ENCODE results near the gene PDE11A. TPM values are rescaled to one million over a fixed set of nuclear protein-coding genes. Genes with fewer than 3 reads are reported as not detected.

Gene PDE11A
- polyA plus RNA-seq, 6 donors from 2014 or later, result not detected

- H3K9me3 Mint-ChIP-seq, result no peaks in the 10 kb centered on the region
- H3K4me3 Mint-ChIP-seq, result no peak overlapping the region
- H3K36me3 Mint-ChIP-seq, result no peaks in the 10 kb centered on the region
- DNase-seq (no peak), ATAC-seq (ENCODE audit: low read depth in 2 of 2) (no peak)
- no peaks in the 10 kb centered on the region for H3K4me1 Mint-ChIP-seq
- no peak overlapping the region for H3K27ac Mint-ChIP-seq
- H3K27me3 Mint-ChIP-seq, result peaks cover 0 to 16% (median 0%) of the 10 kb centered on the region in 3 donors
Measured at GRCh38 chr2:177678939-177679338, 393.6 kb downstream of the PDE11A start.

- H3K4me3 Mint-ChIP-seq, result no peak overlapping the region
- peaks cover 0 to 3% (median 0%) of the 10 kb centered on the region in 7 donors for H3K9me3 Mint-ChIP-seq
- H3K36me3 Mint-ChIP-seq, result no peaks in the 10 kb centered on the region
- H3K27me3 Mint-ChIP-seq, result peaks cover 0 to 20% (median 0%) of the 10 kb centered on the region in 3 donors
- ATAC-seq (ENCODE audit: low read depth in 2 of 2), result no peak
- no peak overlapping the region for H3K27ac Mint-ChIP-seq
- DNase-seq, result no peak
- H3K4me1 Mint-ChIP-seq, result no peaks in the 10 kb centered on the region
Measured at GRCh38 chr2:177676636-177677035, 395.9 kb downstream of the PDE11A start.

DNA sequence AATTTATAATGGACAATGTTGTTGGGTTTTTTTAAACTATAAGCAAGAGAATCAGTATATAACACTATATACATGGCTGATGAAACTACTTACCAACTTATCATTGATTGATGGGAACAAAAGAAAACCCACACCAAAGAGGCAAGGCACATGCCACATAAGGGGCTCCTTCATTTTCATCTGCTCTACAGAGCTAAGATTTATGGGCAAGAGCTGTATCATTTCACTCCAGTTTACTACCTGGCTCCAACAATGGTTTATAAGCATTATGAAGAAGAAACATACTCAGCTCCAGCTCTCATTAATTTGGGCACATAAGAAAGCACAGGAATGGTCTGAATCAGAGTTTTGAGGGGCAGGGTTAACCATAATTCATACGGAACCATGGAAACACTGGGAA, 396.8 kb downstream of the PDE11A start:
- Mint-ChIP-seq H3K4me1 (no peaks in the 10 kb centered on the region), H3K27ac (no peak overlapping the region), H3K9me3 (peaks cover 0 to 3% (median 0%) of the 10 kb centered on the region in 7 donors), H3K27me3 (peaks cover 0 to 20% (median 0%) of the 10 kb centered on the region in 3 donors), H3K36me3 (no peaks in the 10 kb centered on the region), H3K4me3 (no peak overlapping the region)
- DNase-seq, result no peak
- no peak for ATAC-seq (ENCODE audit: low read depth in 2 of 2)

GRCh38 chr2:177675350-177675821, 397.2 kb downstream of the PDE11A start:
- peaks cover 0 to 20% (median 0%) of the 10 kb centered on the region in 3 donors for H3K27me3 Mint-ChIP-seq
- H3K9me3 Mint-ChIP-seq, result peaks cover 0 to 3% (median 0%) of the 10 kb centered on the region in 7 donors
- H3K27ac Mint-ChIP-seq, result no peak overlapping the region
- H3K36me3 Mint-ChIP-seq, result no peaks in the 10 kb centered on the region
- ATAC-seq (ENCODE audit: low read depth in 2 of 2) (no peak), DNase-seq (no peak)
- H3K4me1 Mint-ChIP-seq, result no peaks in the 10 kb centered on the region
- no peak overlapping the region for H3K4me3 Mint-ChIP-seq

DNA sequence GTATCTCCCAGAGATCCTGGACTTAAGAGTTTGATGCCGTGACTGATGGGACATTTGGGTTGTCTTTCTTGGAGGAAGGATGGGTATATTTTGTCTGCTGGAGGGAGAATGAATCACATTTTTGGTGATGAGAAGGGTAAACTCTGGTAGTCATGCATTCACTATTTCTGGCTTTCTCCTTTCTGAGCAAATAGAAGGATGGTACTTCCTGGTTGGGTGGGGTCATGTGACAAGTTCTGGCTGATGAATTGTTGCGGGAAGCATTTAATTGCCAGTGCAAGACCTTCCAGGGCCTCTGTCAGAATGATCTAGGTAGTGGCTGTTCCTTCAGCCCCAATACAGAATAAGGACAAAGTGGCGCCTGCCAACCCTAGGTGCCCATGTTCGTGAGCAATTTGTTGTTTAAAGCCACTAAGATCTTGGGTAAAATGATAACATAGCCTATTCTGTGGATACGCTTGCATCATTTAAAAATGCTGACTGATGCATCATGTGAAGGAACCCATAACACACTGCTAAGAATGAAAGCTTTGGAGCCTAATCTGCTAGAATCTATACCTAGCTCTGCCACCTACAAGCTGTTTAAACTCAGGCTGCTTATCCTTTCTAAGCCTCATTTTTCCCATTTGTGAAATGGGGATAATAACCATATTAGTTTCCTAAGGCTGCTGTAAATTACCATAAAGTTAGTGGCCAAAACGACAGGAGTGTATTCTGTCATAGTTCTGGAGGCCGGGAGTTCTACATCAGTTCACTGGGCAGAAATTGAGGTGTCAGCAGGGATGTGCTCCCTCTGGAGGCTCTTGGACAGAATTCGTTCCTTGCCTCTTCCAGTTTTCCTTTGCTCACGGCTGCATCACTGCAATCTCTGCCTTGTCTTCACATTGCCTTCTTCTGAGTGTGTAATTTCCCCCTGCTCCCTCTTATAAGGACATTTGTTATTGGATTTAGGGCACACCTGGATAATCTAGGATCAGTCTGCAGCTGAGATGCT, 398.7 kb downstream of the PDE11A start:
- Mint-ChIP-seq H3K9me3 (peaks cover 0 to 3% (median 0%) of the 10 kb centered on the region in 7 donors), H3K4me3 (no peak overlapping the region), H3K27ac (no peak overlapping the region), H3K36me3 (no peaks in the 10 kb centered on the region), H3K4me1 (no peaks in the 10 kb centered on the region), H3K27me3 (peaks cover 0 to 20% (median 0%) of the 10 kb centered on the region in 3 donors)
- ATAC-seq (ENCODE audit: low read depth in 2 of 2), result no peak
- no peak for DNase-seq

GRCh38 chr2:177671662-177672061, 400.9 kb downstream of the PDE11A start:
- Mint-ChIP-seq H3K27me3 (peaks cover 0 to 15% (median 0%) of the 10 kb centered on the region in 3 donors), H3K4me3 (no peak overlapping the region), H3K9me3 (peaks cover 0 to 3% (median 0%) of the 10 kb centered on the region in 7 donors), H3K4me1 (no peaks in the 10 kb centered on the region), H3K36me3 (no peaks in the 10 kb centered on the region), H3K27ac (no peak overlapping the region)
- DNase-seq (no peak), ATAC-seq (ENCODE audit: low read depth in 2 of 2) (no peak)

GRCh38 chr2:177670791-177671535, 401.6 kb downstream of the PDE11A start:
- Mint-ChIP-seq H3K4me1 (no peaks in the 10 kb centered on the region), H3K4me3 (no peak overlapping the region), H3K27me3 (peaks cover 0 to 13% (median 0%) of the 10 kb centered on the region in 3 donors), H3K9me3 (peaks cover 0 to 3% (median 0%) of the 10 kb centered on the region in 7 donors), H3K27ac (peak overlapping the region in 1 of 6 donors; percentile 42), H3K36me3 (no peaks in the 10 kb centered on the region)
- DNase-seq (no peak), ATAC-seq (ENCODE audit: low read depth in 2 of 2) (no peak)

DNA sequence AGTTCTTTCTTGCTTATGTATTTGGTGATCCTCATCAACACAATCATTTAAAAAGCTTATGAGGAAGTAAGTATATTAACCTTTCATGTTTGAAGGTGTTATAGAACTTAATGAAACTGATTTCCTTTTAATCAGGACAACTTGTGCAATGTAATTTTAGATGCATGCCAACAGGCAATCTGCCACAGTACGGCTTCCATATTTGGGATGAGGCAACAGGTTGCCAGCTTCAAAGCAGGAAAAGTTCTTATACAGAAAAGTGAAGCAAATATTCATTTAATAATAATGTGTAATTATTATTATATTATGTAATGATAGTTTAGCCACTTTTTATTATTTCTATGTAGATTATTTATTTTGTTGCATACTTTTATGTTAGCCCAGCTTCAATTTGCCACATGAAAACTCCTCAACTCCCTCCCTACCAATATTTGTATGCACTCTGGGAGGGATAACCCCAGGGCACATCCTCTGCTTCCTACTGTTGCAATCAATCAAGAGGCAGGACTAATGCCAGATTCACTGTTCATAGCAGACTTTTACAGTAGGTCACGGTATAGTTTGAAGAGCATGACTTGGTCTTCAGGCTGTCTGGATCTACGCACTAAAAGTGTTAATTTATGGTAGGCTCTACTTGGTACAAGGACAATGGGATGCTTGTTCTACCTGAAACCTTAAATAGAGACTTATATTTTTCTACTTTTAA, 402.8 kb downstream of the PDE11A start:
- Mint-ChIP-seq H3K4me3 (no peak overlapping the region), H3K36me3 (no peaks in the 10 kb centered on the region), H3K4me1 (no peaks in the 10 kb centered on the region), H3K27ac (no peak overlapping the region), H3K9me3 (peaks cover 0 to 3% (median 0%) of the 10 kb centered on the region in 7 donors), H3K27me3 (peaks cover 0 to 7% (median 0%) of the 10 kb centered on the region in 3 donors)
- no peak for DNase-seq
- ATAC-seq (ENCODE audit: low read depth in 2 of 2), result no peak

DNA sequence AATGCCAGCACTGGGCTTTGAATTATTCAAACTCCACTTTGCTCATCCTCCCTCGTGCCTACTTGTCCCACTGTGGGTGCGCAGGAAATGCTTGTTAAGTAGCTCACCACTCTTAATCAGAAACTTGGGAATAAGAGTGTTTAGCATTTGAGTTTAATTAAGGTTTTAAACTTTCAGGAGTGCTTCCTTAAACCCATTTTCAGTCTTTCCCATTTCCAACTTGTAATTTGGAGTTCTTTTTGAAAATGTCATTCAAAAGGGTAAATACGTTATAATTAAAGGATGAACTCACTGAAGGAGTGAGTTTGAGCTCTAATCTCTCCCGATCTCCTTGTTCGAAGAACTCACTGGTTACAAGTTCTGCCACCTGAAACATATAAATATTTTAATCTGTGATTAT, 403.4 kb downstream of the PDE11A start:
- peaks cover 0 to 3% (median 0%) of the 10 kb centered on the region in 7 donors for H3K9me3 Mint-ChIP-seq
- ATAC-seq (ENCODE audit: low read depth in 2 of 2), result no peak

DNA sequence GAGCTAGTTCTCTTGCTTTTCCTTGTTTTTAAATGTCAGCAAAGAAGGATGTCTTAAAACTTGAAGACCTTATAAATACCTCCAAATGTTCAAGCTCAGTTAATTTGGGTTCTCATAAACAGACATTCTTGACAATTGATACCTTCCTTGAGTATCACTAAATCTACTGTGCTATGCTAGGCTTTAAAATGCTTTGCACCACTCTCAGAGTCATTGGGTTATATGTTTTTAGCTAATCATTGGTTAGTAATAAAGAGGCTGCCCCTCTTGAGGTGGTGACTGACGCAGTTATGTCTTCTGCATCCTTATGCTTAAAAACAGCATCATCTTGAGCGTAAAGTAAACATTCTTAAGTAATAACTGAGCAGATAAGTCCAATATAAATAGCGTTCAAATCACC, 404.0 kb downstream of the PDE11A start:
- Mint-ChIP-seq H3K27ac (no peak overlapping the region), H3K4me1 (no peaks in the 10 kb centered on the region), H3K9me3 (peaks cover 0 to 3% (median 0%) of the 10 kb centered on the region in 7 donors), H3K4me3 (no peak overlapping the region), H3K36me3 (no peaks in the 10 kb centered on the region), H3K27me3 (peaks cover 0 to 4% (median 0%) of the 10 kb centered on the region in 3 donors)
- no peak for DNase-seq
- ATAC-seq (ENCODE audit: low read depth in 2 of 2), result no peak

More for the DNA sequence above, 403.4 kb downstream of the PDE11A start:
- Mint-ChIP-seq H3K4me1 (no peaks in the 10 kb centered on the region), H3K27me3 (peaks cover 0 to 4% (median 0%) of the 10 kb centered on the region in 3 donors), H3K4me3 (no peak overlapping the region), H3K27ac (no peak overlapping the region), H3K36me3 (no peaks in the 10 kb centered on the region)
- DNase-seq, result no peak

DNA sequence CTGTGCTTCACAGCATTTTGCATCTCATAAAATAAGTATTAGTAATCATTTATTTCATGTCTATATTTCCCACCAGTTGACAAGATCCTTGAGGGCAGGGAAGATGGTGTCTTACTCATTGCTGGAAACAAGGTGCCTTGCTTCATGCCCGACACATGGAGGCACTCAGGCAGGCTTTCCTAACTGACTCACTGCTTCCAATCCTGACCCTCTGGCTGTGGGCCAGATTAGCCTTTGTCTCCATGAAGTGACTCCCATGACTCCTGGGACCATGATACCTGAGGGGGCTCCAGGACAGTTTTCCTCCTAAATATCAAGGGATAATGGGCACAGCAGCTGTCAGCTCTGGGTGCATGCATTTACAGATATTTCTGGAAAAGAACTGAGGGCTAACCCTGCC, 405.0 kb downstream of the PDE11A start:
- no peak for DNase-seq
- H3K4me3 Mint-ChIP-seq, result no peak overlapping the region
- H3K27ac Mint-ChIP-seq, result no peak overlapping the region
- H3K9me3 Mint-ChIP-seq, result no peaks in the 10 kb centered on the region
- no peaks in the 10 kb centered on the region for H3K4me1 Mint-ChIP-seq
- H3K36me3 Mint-ChIP-seq, result no peaks in the 10 kb centered on the region
- peaks cover 0 to 4% (median 0%) of the 10 kb centered on the region in 3 donors for H3K27me3 Mint-ChIP-seq
- no peak for ATAC-seq (ENCODE audit: low read depth in 2 of 2)

DNA sequence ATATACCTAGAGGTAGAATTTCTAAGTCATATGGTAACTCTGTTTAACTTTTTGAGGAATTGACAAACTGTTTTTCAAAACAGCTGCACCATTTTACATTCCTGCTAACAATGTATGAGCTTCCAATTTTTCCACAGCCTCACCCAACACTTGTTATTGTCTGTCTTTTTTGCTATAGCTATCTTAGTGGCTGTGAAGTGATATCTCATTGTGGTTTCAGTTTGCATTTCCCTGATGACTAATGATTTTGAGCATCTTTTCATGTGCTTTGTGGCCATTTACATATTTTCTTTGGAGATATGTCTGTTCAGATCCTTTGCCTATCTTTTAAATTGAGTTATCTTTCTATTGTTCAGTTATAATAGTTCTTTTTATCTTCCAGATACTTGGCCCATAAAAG, 406.2 kb downstream of the PDE11A start:
- no peak overlapping the region for H3K27ac Mint-ChIP-seq
- no peak for DNase-seq

DNA sequence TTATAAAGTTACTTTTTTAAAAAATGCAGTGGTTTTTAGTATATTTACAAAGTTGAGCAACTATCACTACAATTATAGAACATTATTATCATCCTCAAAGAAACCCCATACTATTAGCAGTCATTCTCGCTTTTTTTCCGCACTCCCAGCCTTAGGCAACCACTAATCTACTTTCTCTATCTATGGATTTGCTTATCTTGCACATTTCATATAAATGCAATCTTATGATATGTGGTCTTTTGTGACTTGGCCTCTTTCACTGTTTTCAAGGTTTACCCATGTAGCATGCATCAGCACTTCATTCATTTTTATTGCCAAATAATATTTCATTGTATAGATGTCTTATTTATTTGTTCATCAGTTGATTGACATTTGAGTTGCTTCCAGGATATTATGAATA, 406.6 kb downstream of the PDE11A start:
- DNase-seq (no peak), ATAC-seq (ENCODE audit: low read depth in 2 of 2) (no peak)
- Mint-ChIP-seq H3K36me3 (no peaks in the 10 kb centered on the region), H3K9me3 (no peaks in the 10 kb centered on the region), H3K27me3 (peaks cover 0 to 4% (median 0%) of the 10 kb centered on the region in 3 donors), H3K4me3 (no peak overlapping the region), H3K27ac (no peak overlapping the region), H3K4me1 (no peaks in the 10 kb centered on the region)

More for the DNA sequence above, 406.2 kb downstream of the PDE11A start:
- H3K4me1 Mint-ChIP-seq, result no peaks in the 10 kb centered on the region
- H3K27me3 Mint-ChIP-seq, result no peaks in the 10 kb centered on the region
- no peak for ATAC-seq (ENCODE audit: low read depth in 2 of 2)
- no peak overlapping the region for H3K4me3 Mint-ChIP-seq
- H3K36me3 Mint-ChIP-seq, result no peaks in the 10 kb centered on the region
- H3K9me3 Mint-ChIP-seq, result no peaks in the 10 kb centered on the region

Data from naive B cell (primary cell).